ENCODE data around the gene ACSF3. TPM values are rescaled to one million over a fixed set of nuclear protein-coding genes. Genes with fewer than 3 reads are reported as not detected.
A peak's percentile ranks its signal among the peaks of the same experiment; 100 is the strongest.

The ACSF3 gene
- total and polyA plus RNA-seq, 3 experiments from 2014 or later = 35.5 to 43.9 (median 43.6) TPM

GRCh38 chr16:89115216-89115861, 21.7 kb downstream of the ACSF3 start:
- H3K4me1 ChIP-seq (ENCODE audit: insufficient read depth, low read length) = peaks cover 46% of the 10 kb centered on the region
- H3K27ac Mint-ChIP-seq = peak overlapping the region; percentile 91 to 99 (median 97)
- peak overlapping the region; percentile 69 for H3K4me3 ChIP-seq (ENCODE audit: low read length)
- H3K4me3 Mint-ChIP-seq = peak overlapping the region; percentile 41 to 88 (median 80)
- H3K27me3 ChIP-seq (ENCODE audit: insufficient read depth, low read length, poor library complexity, severe bottlenecking) = no peaks in the 10 kb centered on the region
- no peaks in the 10 kb centered on the region for H3K9me3 Mint-ChIP-seq
- H3K36me3 ChIP-seq (ENCODE audit: insufficient read depth, low read length) = peaks cover 26% of the 10 kb centered on the region
- H3K27ac ChIP-seq (ENCODE audit: low read depth, low read length) = peak overlapping the region; percentile 64
- ChIA-PET CTCF (interaction anchor here (0.8 to 1.8 kb wide), 5 partner anchors 18 to 303 kb away, joined by 3 to 7 read pairs (median 4); partner anchors contain the start of gene ACSF3), POLR2A (interaction anchor here (0.5 to 1.4 kb wide), 6 partner anchors 15 to 126 kb away, joined by 3 to 8 read pairs (median 4); partner anchors contain the start of gene ACSF3)
- no peaks in the 10 kb centered on the region for H3K9me3 ChIP-seq (ENCODE audit: low read length)
- peaks cover 0 to 2% of the 10 kb centered on the region in 2 donors for H3K27me3 Mint-ChIP-seq
- DNase-seq = peak; percentile 80 to 96 (median 92)
- H3K36me3 Mint-ChIP-seq = peaks cover 12 to 58% (median 19%) of the 10 kb centered on the region in 3 donors
- peaks cover 32 to 37% (median 34%) of the 10 kb centered on the region in 3 donors for H3K4me1 Mint-ChIP-seq

GRCh38 chr16:89116341-89117226, 22.9 kb downstream of the ACSF3 start:
- ChIA-PET POLR2A (interaction anchor here (0.7 to 0.9 kb wide), 2 partner anchors 17 to 23 kb away, joined by 3 to 8 read pairs; partner anchors contain the start of gene ACSF3), CTCF (interaction anchor here (0.8 to 1.8 kb wide), 4 partner anchors 19 to 304 kb away, joined by 3 to 7 read pairs (median 4); partner anchors contain the start of gene ACSF3)
- no peaks in the 10 kb centered on the region for H3K27me3 ChIP-seq (ENCODE audit: insufficient read depth, low read length, poor library complexity, severe bottlenecking)
- Mint-ChIP-seq H3K4me1 (peaks cover 32 to 37% (median 34%) of the 10 kb centered on the region in 3 donors), H3K27ac (peak overlapping the region; percentile 91 to 99 (median 97)), H3K36me3 (peaks cover 12 to 70% (median 19%) of the 10 kb centered on the region in 3 donors), H3K9me3 (no peaks in the 10 kb centered on the region), H3K4me3 (peak overlapping the region in 5 of 7 donors; percentile 24 to 84 (median 43)), H3K27me3 (peaks cover 0 to 2% of the 10 kb centered on the region in 2 donors)
- peak overlapping the region; percentile 64 for H3K27ac ChIP-seq (ENCODE audit: low read depth, low read length)
- no peak overlapping the region for H3K4me3 ChIP-seq (ENCODE audit: low read length)
- H3K36me3 ChIP-seq (ENCODE audit: insufficient read depth, low read length) = peaks cover 23% of the 10 kb centered on the region
- H3K4me1 ChIP-seq (ENCODE audit: insufficient read depth, low read length) = peaks cover 49% of the 10 kb centered on the region
- no peaks in the 10 kb centered on the region for H3K9me3 ChIP-seq (ENCODE audit: low read length)
- DNase-seq = no peak

- Mint-ChIP-seq H3K4me1 (peaks cover 35 to 40% (median 37%) of the 10 kb centered on the region in 3 donors), H3K27ac (peak overlapping the region; percentile 47 to 99 (median 94)), H3K9me3 (no peaks in the 10 kb centered on the region), H3K36me3 (peaks cover 12 to 75% (median 19%) of the 10 kb centered on the region in 3 donors), H3K27me3 (peaks cover 0 to 2% of the 10 kb centered on the region in 2 donors), H3K4me3 (peak overlapping the region in 2 of 7 donors; percentile 32 to 43)
- CTCF ChIA-PET = no interaction called here
- Histone ChIP-seq H3K9me3 (ENCODE audit: low read length) (no peaks in the 10 kb centered on the region), H3K4me1 (ENCODE audit: insufficient read depth, low read length) (peaks cover 55% of the 10 kb centered on the region), H3K36me3 (ENCODE audit: insufficient read depth, low read length) (peaks cover 15% of the 10 kb centered on the region), H3K27me3 (ENCODE audit: insufficient read depth, low read length, poor library complexity, severe bottlenecking) (no peaks in the 10 kb centered on the region), H3K27ac (ENCODE audit: low read depth, low read length) (no peak overlapping the region), H3K4me3 (ENCODE audit: low read length) (no peak overlapping the region)
- DNase-seq = no peak
- POLR2A ChIA-PET = no interaction called here
Observed at GRCh38 chr16:89117227-89117974, 23.7 kb downstream of the ACSF3 start.

- Mint-ChIP-seq H3K27ac (peak overlapping the region in 6 of 8 donors; percentile 42 to 93 (median 80)), H3K27me3 (peaks cover 0 to 2% of the 10 kb centered on the region in 2 donors), H3K4me3 (peak overlapping the region in 1 of 7 donors; percentile 54), H3K36me3 (peaks cover 12 to 79% (median 19%) of the 10 kb centered on the region in 3 donors), H3K9me3 (no peaks in the 10 kb centered on the region), H3K4me1 (peaks cover 40 to 45% (median 42%) of the 10 kb centered on the region in 3 donors)
- H3K27ac ChIP-seq (ENCODE audit: low read depth, low read length) = no peak overlapping the region
- no peaks in the 10 kb centered on the region for H3K27me3 ChIP-seq (ENCODE audit: insufficient read depth, low read length, poor library complexity, severe bottlenecking)
- DNase-seq = no peak
- peaks cover 10% of the 10 kb centered on the region for H3K36me3 ChIP-seq (ENCODE audit: insufficient read depth, low read length)
- H3K9me3 ChIP-seq (ENCODE audit: low read length) = no peaks in the 10 kb centered on the region
- H3K4me3 ChIP-seq (ENCODE audit: low read length) = no peak overlapping the region
- ChIA-PET POLR2A (no interaction called here), CTCF (interaction anchor here (0.8 kb wide), 1 partner anchor 21 kb away, joined by 3 read pairs; no protein-coding TSS in a partner anchor)
- peaks cover 55% of the 10 kb centered on the region for H3K4me1 ChIP-seq (ENCODE audit: insufficient read depth, low read length)
Observed at GRCh38 chr16:89117975-89118289, 24.3 kb downstream of the ACSF3 start.

GRCh38 chr16:89118361-89119165, 24.9 kb downstream of the ACSF3 start:
- H3K27ac Mint-ChIP-seq = peak overlapping the region in 6 of 8 donors; percentile 42 to 91 (median 68)
- peaks cover 0 to 2% of the 10 kb centered on the region in 2 donors for H3K27me3 Mint-ChIP-seq
- ChIA-PET POLR2A (no interaction called here), CTCF (interaction anchor here (0.8 kb wide), 1 partner anchor 22 kb away, joined by 3 read pairs; no protein-coding TSS in a partner anchor)
- H3K9me3 Mint-ChIP-seq = no peaks in the 10 kb centered on the region
- H3K27me3 ChIP-seq (ENCODE audit: insufficient read depth, low read length, poor library complexity, severe bottlenecking) = no peaks in the 10 kb centered on the region
- H3K4me1 Mint-ChIP-seq = peaks cover 42 to 43% (median 42%) of the 10 kb centered on the region in 3 donors
- no peaks in the 10 kb centered on the region for H3K9me3 ChIP-seq (ENCODE audit: low read length)
- peaks cover 55% of the 10 kb centered on the region for H3K4me1 ChIP-seq (ENCODE audit: insufficient read depth, low read length)
- DNase-seq = no peak
- H3K27ac ChIP-seq (ENCODE audit: low read depth, low read length) = no peak overlapping the region
- H3K4me3 Mint-ChIP-seq = no peak overlapping the region
- H3K36me3 ChIP-seq (ENCODE audit: insufficient read depth, low read length) = peaks cover 10% of the 10 kb centered on the region
- peaks cover 12 to 82% (median 19%) of the 10 kb centered on the region in 3 donors for H3K36me3 Mint-ChIP-seq
- no peak overlapping the region for H3K4me3 ChIP-seq (ENCODE audit: low read length)

- Mint-ChIP-seq H3K36me3 (peaks cover 12 to 83% (median 19%) of the 10 kb centered on the region in 3 donors), H3K27me3 (peaks cover 0 to 2% of the 10 kb centered on the region in 2 donors), H3K9me3 (no peaks in the 10 kb centered on the region), H3K4me3 (peak overlapping the region in 1 of 7 donors; percentile 65), H3K4me1 (peaks cover 37 to 40% (median 39%) of the 10 kb centered on the region in 3 donors), H3K27ac (peak overlapping the region in 1 of 8 donors; percentile 61)
- no peaks in the 10 kb centered on the region for H3K9me3 ChIP-seq (ENCODE audit: low read length)
- CTCF ChIA-PET = no interaction called here
- peaks cover 53% of the 10 kb centered on the region for H3K4me1 ChIP-seq (ENCODE audit: insufficient read depth, low read length)
- H3K27ac ChIP-seq (ENCODE audit: low read depth, low read length) = no peak overlapping the region
- POLR2A ChIA-PET = no interaction called here
- no peak overlapping the region for H3K4me3 ChIP-seq (ENCODE audit: low read length)
- peaks cover 10% of the 10 kb centered on the region for H3K36me3 ChIP-seq (ENCODE audit: insufficient read depth, low read length)
- no peaks in the 10 kb centered on the region for H3K27me3 ChIP-seq (ENCODE audit: insufficient read depth, low read length, poor library complexity, severe bottlenecking)
- no peak for DNase-seq
Observed at GRCh38 chr16:89119166-89119621, 25.5 kb downstream of the ACSF3 start.
